ENCODE measurements around the gene VPS13D.

VPS13D gene

DNA sequence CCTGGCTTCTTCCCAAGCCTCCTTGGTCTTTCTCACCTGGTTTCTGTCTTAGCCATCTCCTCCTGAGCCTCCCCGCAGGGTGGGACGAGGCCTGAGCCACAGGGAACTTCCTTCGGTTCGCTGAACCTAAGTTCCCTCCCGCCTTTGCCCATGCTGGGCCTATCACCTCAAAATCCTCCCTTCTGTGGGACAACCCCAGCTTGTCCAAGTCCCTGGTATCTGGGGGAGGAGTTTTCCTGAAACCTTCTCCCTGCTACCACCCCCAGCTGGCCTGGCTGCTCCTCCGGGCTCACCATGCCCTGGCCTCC, 27.7 kb upstream of the VPS13D start:
- no peak for DNase-seq (ENCODE audit: low read depth)
- H3K4me3 ChIP-seq (ENCODE audit: low read depth, low read length): no peak overlapping the region
- TF ChIP-seq MYC (IDR thresholded peaks at IDR 0.05; ENCODE audit: low read depth, low read length): no peak
- TF ChIP-seq, protein P1, sequence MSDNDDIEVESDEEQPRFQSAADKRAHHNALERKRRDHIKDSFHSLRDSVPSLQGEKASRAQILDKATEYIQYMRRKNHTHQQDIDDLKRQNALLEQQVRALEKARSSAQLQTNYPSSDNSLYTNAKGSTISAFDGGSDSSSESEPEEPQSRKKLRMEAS (IDR thresholded peaks at IDR 0.05; ENCODE audit: low read depth, low read length): no peak
- TF ChIP-seq CTCF (IDR thresholded peaks at IDR 0.05; ENCODE audit: low read depth, low read length): no peak
- no peak for TF ChIP-seq POLR2A (IDR thresholded peaks at IDR 0.05; ENCODE audit: extremely low read depth, insufficient read length)

- DNase-seq (ENCODE audit: low read depth): no peak
- TF ChIP-seq CTCF (IDR thresholded peaks at IDR 0.05; ENCODE audit: low read depth, low read length) (no peak), MYC (IDR thresholded peaks at IDR 0.05; ENCODE audit: low read depth, low read length) (no peak), POLR2A (IDR thresholded peaks at IDR 0.05; ENCODE audit: extremely low read depth, insufficient read length) (no peak)
- TF ChIP-seq, protein P1 (IDR thresholded peaks at IDR 0.05; ENCODE audit: low read depth, low read length): no peak
- no peak overlapping the region for H3K4me3 ChIP-seq (ENCODE audit: low read depth, low read length)
Observed at GRCh38 chr1:12202577-12202976, 27.3 kb upstream of the VPS13D start.

DNA sequence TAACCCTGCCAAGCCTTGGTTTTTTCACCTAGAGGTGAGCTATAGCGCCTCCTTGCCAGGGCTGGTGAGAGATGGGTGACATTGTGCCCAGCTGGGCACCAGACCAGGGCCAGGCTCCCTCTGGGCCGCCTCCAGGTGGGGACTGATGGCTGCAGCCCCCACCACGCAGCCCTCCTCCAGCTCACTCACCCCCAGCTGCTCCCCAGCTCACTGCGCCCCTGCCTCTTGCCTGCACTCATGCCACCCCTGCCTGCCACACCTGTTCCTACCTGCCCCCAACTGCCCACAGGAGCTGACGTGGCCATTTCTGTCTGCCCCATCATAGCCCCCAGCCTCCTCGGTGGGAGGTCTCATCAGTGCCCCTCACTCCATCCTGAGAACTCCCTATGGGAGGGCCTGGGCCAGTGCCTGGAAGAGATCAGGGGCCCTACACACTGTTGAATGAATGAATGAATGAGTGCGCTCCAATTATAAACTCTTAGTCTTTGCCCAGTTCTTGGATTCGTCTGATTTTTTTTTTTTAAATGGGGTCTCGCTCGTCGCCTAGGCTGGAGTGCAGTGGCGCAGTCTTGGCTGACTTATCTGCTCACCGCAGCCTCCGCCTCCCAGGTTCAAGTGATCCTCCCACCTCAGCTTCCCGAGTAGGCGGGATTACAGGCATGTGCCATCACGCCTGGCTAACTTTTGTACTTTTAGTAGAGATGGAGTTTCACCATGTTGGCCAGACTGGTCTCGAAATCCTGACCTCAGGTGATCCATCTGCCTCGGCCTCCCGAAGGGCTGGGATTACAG, 26.4 kb upstream of the VPS13D start:
- DNase-seq (ENCODE audit: low read depth): no peak
- H3K4me3 ChIP-seq (ENCODE audit: low read depth, low read length): no peak overlapping the region
- TF ChIP-seq MYC (IDR thresholded peaks at IDR 0.05; ENCODE audit: low read depth, low read length): no peak
- TF ChIP-seq, protein P1 (IDR thresholded peaks at IDR 0.05; ENCODE audit: low read depth, low read length): no peak
- no peak for TF ChIP-seq CTCF (IDR thresholded peaks at IDR 0.05; ENCODE audit: low read depth, low read length)
- no peak for TF ChIP-seq POLR2A (IDR thresholded peaks at IDR 0.05; ENCODE audit: extremely low read depth, insufficient read length)

DNA sequence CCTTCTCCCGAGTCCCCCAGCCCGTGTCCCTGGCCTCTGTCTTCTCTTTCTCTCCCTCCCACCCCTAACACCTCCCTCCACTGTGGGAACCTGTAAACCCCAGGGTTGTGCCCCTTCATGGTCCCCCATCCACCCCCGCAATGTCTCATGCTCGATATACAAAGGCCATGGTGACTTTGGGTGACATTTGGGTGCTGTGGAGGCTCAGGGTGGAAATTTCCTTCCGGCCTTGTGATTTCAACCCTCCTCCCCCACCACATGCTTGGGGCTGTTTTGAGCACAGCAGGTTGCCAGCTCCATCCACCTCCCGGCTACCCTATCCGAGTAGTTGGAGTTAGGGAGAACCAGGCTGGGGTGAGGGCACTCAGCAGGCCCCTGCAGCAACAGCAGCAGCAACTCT, 25.7 kb upstream of the VPS13D start:
- TF ChIP-seq, protein P1 (IDR thresholded peaks at IDR 0.05; ENCODE audit: low read depth, low read length): no peak
- TF ChIP-seq MYC (IDR thresholded peaks at IDR 0.05; ENCODE audit: low read depth, low read length) (no peak), POLR2A (IDR thresholded peaks at IDR 0.05; ENCODE audit: extremely low read depth, insufficient read length) (no peak), CTCF (IDR thresholded peaks at IDR 0.05; ENCODE audit: low read depth, low read length) (no peak)
- DNase-seq (ENCODE audit: low read depth): no peak

GRCh38 chr1:12204754-12205658, 24.8 kb upstream of the VPS13D start:
- no peak for TF ChIP-seq MYC (IDR thresholded peaks at IDR 0.05; ENCODE audit: low read depth, low read length)
- no peak for DNase-seq (ENCODE audit: low read depth)
- H3K4me3 ChIP-seq (ENCODE audit: low read depth, low read length): no peak overlapping the region

More for the DNA sequence above, 25.7 kb upstream of the VPS13D start:
- no peak overlapping the region for H3K4me3 ChIP-seq (ENCODE audit: low read depth, low read length)

DNA sequence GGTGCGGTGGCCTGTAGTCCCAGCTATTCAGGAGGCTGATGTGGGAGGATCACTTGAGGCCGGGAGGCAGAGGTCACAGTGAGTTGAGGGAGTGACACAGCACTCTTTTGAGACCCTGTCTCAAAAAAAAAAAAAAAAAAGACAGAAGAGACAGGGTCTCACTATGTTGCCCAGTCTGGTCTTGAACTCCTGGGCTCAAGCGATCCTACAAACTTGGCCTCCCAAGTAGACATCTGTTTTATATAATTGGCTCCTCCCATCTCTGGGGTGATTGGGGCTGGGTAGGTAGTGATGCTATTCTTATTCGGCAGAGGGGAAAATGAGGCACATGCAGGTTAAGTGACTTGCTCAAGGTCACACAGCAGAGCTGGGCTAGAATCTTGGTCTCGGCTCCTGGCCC, 23.6 kb upstream of the VPS13D start:
- H3K4me3 ChIP-seq (ENCODE audit: low read depth, low read length): no peak overlapping the region
- DNase-seq (ENCODE audit: low read depth): no peak
- TF ChIP-seq, protein P1 (IDR thresholded peaks at IDR 0.05; ENCODE audit: low read depth, low read length): no peak
- no peak for TF ChIP-seq MYC (IDR thresholded peaks at IDR 0.05; ENCODE audit: low read depth, low read length)
- TF ChIP-seq POLR2A (IDR thresholded peaks at IDR 0.05; ENCODE audit: extremely low read depth, insufficient read length): no peak
- TF ChIP-seq CTCF (IDR thresholded peaks at IDR 0.05; ENCODE audit: low read depth, low read length): no peak
